Measurements from ENCODE around the gene APBB3.

Gene APBB3

DNA sequence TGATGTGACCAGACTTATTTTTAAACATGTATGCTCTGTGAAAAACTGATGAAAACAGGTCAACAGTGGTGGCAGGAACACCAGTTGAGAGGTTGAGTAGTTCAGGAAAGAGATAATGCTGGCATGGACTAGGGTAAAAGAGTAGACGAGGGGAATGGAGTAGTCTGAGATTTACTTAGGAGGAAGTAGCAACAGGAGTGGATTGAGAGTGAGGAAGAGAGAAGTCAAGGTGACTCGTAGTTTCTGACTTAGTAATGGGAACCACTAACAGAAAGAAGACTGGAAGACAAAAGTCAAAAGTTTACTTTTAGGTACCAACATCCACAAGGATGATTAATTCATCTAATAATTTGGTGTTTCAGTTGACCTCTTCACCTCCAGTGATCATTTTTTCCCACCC, 10.7 kb downstream of the APBB3 start:
- no peak for DNase-seq (ENCODE audit: low spot score)

DNA sequence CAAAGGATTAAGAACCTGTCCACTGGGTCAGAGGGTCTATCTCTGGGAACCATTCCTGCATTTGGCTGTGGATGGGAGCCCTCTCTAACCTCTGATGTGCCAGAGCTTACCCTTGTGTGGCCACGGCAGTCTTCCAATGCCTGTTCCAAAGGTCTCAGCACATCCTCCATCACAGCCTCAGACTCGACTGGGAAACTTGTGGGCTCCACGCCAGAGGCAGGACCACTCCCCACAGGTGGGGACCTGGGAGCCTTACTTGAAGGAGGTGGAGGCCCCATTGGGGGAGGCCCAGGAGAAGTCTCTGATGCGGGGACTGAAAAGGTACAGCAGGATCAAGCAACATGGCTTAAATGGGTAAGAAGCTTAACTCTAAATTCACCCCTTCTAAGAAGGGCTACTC, 12.5 kb downstream of the APBB3 start:
- DNase-seq (ENCODE audit: low spot score), result no peak

- no peak for DNase-seq (ENCODE audit: low spot score)
Observed at GRCh38 chr5:140550147-140551079, 14.0 kb downstream of the APBB3 start.

GRCh38 chr5:140549237-140550144, 14.9 kb downstream of the APBB3 start:
- peak; percentile 34 for DNase-seq (ENCODE audit: low spot score)

DNA sequence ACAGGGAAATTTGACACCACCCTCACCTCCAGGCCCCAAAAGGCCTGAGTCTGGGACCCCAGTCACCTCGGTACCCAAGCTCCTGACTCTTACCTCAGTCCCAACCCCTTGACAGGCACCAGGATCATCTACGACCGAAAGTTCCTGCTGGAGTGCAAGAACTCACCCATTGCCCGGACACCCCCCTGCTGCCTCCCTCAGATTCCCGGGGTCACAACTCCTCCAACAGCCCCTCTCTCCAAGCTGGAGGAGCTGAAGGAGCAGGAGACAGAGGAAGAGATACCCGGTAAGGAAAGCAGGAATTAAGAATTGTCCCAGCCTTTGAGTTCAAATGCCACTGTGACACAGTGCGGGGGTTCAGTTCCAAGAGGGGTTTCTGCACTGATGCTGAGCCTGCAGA, 15.6 kb downstream of the APBB3 start:
- DNase-seq (ENCODE audit: low spot score), result no peak

GRCh38 chr5:140548300-140548688, 16.1 kb downstream of the APBB3 start:
- DNase-seq (ENCODE audit: low spot score), result no peak

GRCh38 chr5:140547508-140548299, 16.7 kb downstream of the APBB3 start, which contains the start of gene EIF4EBP3:
Gene EIF4EBP3, plus strand, starts transcription at chr5:140547662. Its CDS starts 76 bp downstream, at chr5:140547738.
- peak; percentile 97 for DNase-seq (ENCODE audit: low spot score)

DNA sequence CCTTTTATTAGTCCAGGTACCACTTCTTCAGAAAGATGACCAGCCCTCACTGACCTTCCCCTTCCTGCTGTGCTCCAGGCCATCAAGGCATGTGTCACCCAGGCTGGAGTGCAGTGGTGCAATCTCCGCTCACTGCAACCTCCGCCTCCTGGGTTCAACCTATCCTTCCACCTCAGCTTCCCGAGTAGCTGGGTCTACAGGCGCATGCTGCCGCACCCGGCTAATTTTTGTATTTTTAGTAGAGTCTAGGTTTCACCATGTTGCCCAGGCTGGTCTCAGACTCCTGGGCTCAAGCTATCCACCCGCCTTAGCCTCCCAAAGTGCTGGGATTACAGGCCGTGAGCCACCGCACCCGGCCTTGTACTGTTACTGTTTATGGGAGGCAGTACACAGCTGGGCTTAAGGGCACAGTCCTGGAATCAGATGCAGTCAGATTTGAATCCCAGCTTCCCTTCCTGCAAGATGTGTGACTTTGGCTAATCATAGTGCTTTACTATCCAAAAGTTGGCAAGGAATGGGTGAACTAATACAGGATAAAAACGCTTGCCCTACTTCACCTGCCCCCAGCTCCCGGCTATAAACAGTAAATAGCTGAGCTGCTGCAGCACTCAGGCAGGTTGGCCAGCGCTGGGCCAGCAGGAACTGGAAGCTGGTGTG, 17.4 kb downstream of the APBB3 start:
- DNase-seq (ENCODE audit: low spot score), result no peak

DNA sequence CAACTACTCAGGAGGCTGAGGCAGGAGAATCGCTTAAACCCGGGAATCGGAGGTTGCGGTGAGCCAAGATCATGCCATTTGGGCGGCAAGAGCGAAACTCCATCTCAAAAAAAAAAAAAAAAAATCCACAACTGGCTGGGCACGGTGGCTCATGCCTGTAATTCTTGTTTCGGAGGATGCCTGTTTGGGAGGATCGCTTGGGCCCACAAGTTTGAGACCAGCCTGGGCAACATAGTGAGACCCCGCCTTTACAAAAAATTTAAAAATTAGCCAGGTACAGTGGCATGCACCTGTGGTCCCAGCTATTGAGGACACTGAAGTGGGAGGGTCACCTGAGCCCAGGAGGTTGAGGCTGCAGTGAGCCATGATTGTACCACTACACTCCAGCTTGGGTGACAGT, 18.8 kb downstream of the APBB3 start:
- DNase-seq (ENCODE audit: low spot score), result no peak

DNA sequence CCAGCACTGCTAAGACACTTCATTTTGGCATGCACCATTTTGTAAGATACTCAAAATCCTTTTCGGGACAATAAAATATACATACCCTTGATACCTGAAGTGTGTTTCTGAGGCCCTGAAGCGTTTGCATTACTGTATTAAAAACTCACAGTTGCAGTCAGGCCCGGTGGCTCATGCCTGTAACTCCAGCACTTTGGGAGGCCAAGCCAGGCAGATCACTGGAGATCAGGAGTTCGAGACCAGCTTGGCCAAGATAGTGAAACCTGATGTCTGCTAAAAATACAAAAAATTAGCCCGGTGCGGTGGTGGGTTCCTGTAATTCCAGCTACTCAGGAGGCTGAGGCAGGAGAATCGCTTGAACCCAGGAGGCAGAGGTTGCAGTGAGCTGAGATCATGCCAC, 19.4 kb downstream of the APBB3 start:
- no peak for DNase-seq (ENCODE audit: low spot score)

- no peak for DNase-seq (ENCODE audit: low spot score)
Observed at GRCh38 chr5:140542972-140543371, 21.4 kb downstream of the APBB3 start.

DNA sequence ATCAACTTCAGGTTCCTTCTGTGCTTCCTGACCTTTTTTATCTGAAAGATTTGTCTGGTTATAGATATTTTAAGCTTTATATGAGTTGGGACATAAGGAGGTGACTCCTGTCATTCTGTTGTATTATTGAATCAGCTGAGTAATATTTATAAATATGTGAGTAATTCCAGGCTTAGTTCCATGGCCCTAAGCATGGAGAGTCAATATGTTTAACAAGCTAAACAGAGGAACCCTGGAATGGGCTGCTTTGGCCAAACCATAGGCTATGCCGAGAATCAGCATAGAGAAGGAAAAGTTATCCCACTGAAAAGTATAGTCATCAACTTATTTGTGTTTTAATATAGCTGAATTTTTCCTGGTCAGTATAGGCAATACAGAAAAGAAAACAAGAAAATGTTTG, 24.2 kb downstream of the APBB3 start:
- no peak for DNase-seq (ENCODE audit: low spot score)

DNA sequence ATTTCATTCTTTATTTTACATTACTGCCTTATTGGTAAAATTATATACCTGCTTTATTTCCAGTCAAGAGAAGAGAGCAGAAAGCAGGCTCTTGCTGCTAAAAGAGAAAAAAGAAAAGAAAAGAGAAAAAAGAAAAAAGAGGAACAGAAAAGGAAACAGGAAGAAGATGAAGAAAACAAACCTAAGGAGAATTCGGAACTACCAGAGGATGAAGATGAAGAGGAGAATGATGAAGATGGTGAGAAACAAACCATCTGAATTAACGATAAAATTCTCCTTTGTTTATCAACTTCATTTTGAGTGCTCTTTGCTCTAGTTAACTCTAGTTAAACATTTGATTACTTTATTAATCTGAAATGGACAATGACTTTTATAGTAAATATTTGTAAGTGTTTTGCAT, 40.4 kb downstream of the APBB3 start:
- DNase-seq (ENCODE audit: low spot score), result no peak

GRCh38 chr5:140513124-140513523, 51.3 kb downstream of the APBB3 start:
- no peak for DNase-seq (ENCODE audit: low spot score)

- no peak for DNase-seq (ENCODE audit: low spot score)
Observed at GRCh38 chr5:140509898-140510297, 54.5 kb downstream of the APBB3 start.

Data from GM03348 (cell line).